MCF 10A (cell line): ENCODE measurements around the gene FAM241B. TPM values are rescaled to one million over a fixed set of nuclear protein-coding genes. Genes with fewer than 3 reads are reported as not detected.

Experiments
- BruUV-seq: library from RNA; stranded (reverse); fragments of 400-500 nt; replicated peaks from 2 replicates; lab custom pipeline; 2021; lab: Mats Ljungman, UMichigan
- CTCF ChIA-PET: fragments of 300-600 bp; sonication (Branson Sonifier 250); formaldehyde crosslinking; extraction: SDS; loops from one replicate; lab custom pipeline; 2021; ENCODE audit warnings: antibody characterized with exemption, inconsistent platforms; lab: Yijun Ruan, JAX
- POLR2A ChIA-PET: fragments of 300-600, 350-650 bp; sonication (Branson Sonifier 250); formaldehyde crosslinking; extraction: SDS; loops from one replicate; lab custom pipeline; 2020; ENCODE audit warnings: antibody characterized with exemption, inconsistent platforms; lab: Yijun Ruan, JAX
- DNase-seq: peaks from one replicate; pipeline ENCODE4 v3.0.0-alpha.2; 2018; ENCODE audit not compliant: unreplicated experiment
- H3K27ac Mint-ChIP-seq: one replicate; pipeline ENCODE4 v1.8.0; 2022; ENCODE audit warnings: mild to moderate bottlenecking, low read depth, mixed read lengths; ENCODE audit not compliant: unreplicated experiment
- H3K27me3 Mint-ChIP-seq: one replicate; pipeline ENCODE4 v1.8.0; 2022; ENCODE audit warnings: mixed read lengths; ENCODE audit not compliant: insufficient read depth, unreplicated experiment
- H3K36me3 Mint-ChIP-seq: one replicate; pipeline ENCODE4 v1.8.0; 2022; ENCODE audit warnings: mild to moderate bottlenecking, moderate library complexity, mixed read lengths; ENCODE audit not compliant: insufficient read depth, unreplicated experiment
- H3K4me1 Mint-ChIP-seq: one replicate; pipeline ENCODE4 v1.8.0; 2022; ENCODE audit warnings: mixed read lengths; ENCODE audit not compliant: insufficient read depth, unreplicated experiment
- H3K4me3 Mint-ChIP-seq: one replicate; pipeline ENCODE4 v1.8.0; 2022; ENCODE audit warnings: mild to moderate bottlenecking, moderate library complexity, mixed read lengths; ENCODE audit not compliant: unreplicated experiment
- H3K9me3 Mint-ChIP-seq: one replicate; pipeline ENCODE4 v1.8.0; 2022; ENCODE audit warnings: mixed read lengths; ENCODE audit not compliant: unreplicated experiment
- intact Hi-C: fragments of 100-400 bp; cut with micrococcal nuclease; formaldehyde crosslinking; loops from 2 replicates; pipeline ENCODE4 v1.14.1; 2022
- total RNA-seq: library from RNA; stranded (reverse); gene quantifications from 2 replicates; pipeline ENCODE4 v1.2.3, GENCODE V29; 2022
- TF ChIP-seq, protein P1 (sequence below): fragments of 200-600 bp; IDR thresholded peaks from one replicate; pipeline ENCODE4 v1.8.0; 2022; ENCODE audit warnings: antibody characterized with exemption, mild to moderate bottlenecking; ENCODE audit not compliant: unreplicated experiment

Gene FAM241B
- total RNA-seq, 1 experiment from 2014 or later = 7.5 TPM

DNA sequence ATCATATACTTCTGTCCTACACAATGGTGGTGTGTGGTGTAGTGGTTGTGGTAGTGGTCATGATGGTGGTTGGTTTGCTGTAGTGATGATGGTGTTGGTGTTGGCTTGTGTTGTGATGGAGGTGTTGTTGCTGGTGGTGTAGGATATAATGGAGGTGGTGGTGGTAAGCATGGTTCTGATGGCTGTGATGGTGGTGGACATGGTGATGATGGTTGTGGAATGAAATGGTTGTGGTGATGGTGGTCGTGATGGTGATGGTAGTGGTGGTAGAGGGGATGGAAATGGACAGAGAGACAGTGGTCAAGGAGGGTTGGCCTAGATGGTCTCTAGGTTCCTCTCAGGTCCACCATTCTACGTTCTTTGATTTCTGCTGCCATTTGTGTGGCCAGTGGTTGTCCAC, 44.7 kb downstream of the FAM241B start:
- no peak overlapping the region for H3K4me3 Mint-ChIP-seq
- H3K27ac Mint-ChIP-seq = no peak overlapping the region
- no peaks in the 10 kb centered on the region for H3K9me3 Mint-ChIP-seq
- no TSS peak for BruUV-seq
- TF ChIP-seq, protein P1, sequence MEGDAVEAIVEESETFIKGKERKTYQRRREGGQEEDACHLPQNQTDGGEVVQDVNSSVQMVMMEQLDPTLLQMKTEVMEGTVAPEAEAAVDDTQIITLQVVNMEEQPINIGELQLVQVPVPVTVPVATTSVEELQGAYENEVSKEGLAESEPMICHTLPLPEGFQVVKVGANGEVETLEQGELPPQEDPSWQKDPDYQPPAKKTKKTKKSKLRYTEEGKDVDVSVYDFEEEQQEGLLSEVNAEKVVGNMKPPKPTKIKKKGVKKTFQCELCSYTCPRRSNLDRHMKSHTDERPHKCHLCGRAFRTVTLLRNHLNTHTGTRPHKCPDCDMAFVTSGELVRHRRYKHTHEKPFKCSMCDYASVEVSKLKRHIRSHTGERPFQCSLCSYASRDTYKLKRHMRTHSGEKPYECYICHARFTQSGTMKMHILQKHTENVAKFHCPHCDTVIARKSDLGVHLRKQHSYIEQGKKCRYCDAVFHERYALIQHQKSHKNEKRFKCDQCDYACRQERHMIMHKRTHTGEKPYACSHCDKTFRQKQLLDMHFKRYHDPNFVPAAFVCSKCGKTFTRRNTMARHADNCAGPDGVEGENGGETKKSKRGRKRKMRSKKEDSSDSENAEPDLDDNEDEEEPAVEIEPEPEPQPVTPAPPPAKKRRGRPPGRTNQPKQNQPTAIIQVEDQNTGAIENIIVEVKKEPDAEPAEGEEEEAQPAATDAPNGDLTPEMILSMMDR = no peak
- ChIA-PET CTCF (no interaction called here), POLR2A (no interaction called here)
- DNase-seq = no peak
- H3K27me3 Mint-ChIP-seq = peaks cover 15% of the 10 kb centered on the region
- peaks cover 5% of the 10 kb centered on the region for H3K36me3 Mint-ChIP-seq
- intact Hi-C loops = no loop called here
- no peaks in the 10 kb centered on the region for H3K4me1 Mint-ChIP-seq

DNA sequence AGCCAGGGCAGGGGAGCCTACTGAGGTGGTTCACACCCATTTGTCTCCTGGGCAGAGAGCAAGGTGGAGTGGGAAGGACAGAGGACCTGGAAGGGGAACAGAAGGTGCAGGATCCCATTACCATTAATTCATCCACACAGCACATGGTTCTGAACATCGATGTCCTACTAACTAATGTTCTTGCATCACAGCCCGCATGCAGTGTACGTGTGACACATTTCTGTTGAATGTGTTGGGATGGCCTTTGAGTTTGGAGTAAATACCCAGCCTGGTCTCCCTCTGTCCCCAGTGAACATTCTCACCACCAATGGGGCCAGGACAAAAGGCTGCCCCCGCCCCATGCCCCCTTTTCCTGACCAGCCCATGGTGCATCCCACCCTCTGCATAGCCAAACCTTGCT, 46.3 kb downstream of the FAM241B start:
- ChIA-PET POLR2A (no interaction called here), CTCF (interaction anchor here (0.7 kb wide), 1 partner anchor 9 kb away, joined by 3 read pairs; no protein-coding TSS in a partner anchor)
- H3K9me3 Mint-ChIP-seq = no peaks in the 10 kb centered on the region
- H3K27ac Mint-ChIP-seq = no peak overlapping the region
- intact Hi-C loops = no loop called here
- TF ChIP-seq, protein P1 = no peak
- no TSS peak for BruUV-seq
- H3K4me3 Mint-ChIP-seq = no peak overlapping the region
- H3K4me1 Mint-ChIP-seq = no peaks in the 10 kb centered on the region
- DNase-seq = no peak
- H3K27me3 Mint-ChIP-seq = no peaks in the 10 kb centered on the region
- no peaks in the 10 kb centered on the region for H3K36me3 Mint-ChIP-seq

DNA sequence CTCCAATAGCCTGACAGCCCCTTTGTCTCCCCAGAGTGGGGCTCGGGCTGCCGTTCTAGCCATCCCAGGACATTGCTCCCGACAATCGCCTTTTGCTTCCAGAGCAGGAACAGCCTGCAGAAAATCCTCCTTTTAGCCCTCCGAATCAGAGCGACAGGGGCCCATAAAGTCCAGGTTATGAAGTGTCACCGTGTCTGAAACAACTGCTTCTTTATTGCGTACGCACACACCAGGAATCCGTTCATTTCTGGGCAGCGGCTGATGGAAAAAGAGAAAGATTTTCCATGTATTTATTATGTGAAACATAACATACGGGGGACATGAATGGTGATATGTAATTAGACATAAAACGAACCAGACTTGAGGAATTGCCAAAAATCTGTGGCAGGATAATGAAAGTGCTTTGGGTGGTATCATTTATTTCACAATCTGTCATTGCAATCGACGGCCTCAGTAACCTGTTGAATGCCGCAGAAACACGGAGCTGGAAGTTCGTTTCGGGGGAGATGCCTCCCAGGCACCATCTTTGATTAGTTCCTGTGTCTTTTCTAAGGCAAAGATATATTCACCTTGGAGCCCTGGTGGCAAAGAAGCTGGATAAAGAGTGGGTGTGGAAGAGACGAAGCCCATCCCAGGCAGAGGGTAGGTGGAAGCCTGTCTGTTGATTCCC, 48.1 kb downstream of the FAM241B start:
- Mint-ChIP-seq H3K27ac (no peak overlapping the region), H3K4me3 (no peak overlapping the region), H3K9me3 (no peaks in the 10 kb centered on the region), H3K4me1 (no peaks in the 10 kb centered on the region), H3K36me3 (no peaks in the 10 kb centered on the region), H3K27me3 (peaks cover 13% of the 10 kb centered on the region)
- no peak for DNase-seq
- POLR2A ChIA-PET = no interaction called here
- intact Hi-C loops = no loop called here
- CTCF ChIA-PET = no interaction called here
- no TSS peak for BruUV-seq
- TF ChIP-seq, protein P1 = no peak

DNA sequence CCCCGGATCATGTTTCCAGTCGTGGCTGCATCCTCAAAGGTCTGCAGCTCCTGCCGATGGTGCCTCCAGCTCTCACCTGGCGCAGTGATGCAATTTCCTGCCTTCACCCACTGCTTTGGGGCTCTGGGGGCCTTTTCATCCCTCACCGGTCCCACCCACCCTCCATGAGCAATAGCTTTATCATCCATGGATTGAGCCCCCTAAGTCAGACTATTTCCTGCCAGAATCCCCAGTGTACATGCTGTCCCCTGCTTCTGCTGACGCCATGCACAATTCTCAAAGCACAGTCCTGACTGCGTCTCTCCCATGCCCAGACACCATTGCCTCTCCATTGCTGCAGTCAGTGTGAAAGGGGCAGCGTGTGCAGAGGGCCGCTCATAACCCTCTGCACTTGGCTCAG, 49.7 kb downstream of the FAM241B start:
- no peaks in the 10 kb centered on the region for H3K4me1 Mint-ChIP-seq
- ChIA-PET CTCF (interaction anchor here (0.5 to 2.1 kb wide), 8 partner anchors 11 to 279 kb away, joined by 3 to 4 read pairs (median 3); no protein-coding TSS in a partner anchor), POLR2A (no interaction called here)
- no TSS peak for BruUV-seq
- intact Hi-C loops = no loop called here
- peaks cover 17% of the 10 kb centered on the region for H3K27me3 Mint-ChIP-seq
- H3K36me3 Mint-ChIP-seq = no peaks in the 10 kb centered on the region
- no peak for DNase-seq
- no peak overlapping the region for H3K4me3 Mint-ChIP-seq
- no peaks in the 10 kb centered on the region for H3K9me3 Mint-ChIP-seq
- TF ChIP-seq, protein P1 = no peak
- no peak overlapping the region for H3K27ac Mint-ChIP-seq
